Measurements from ENCODE around the gene PTRH1.

DNA sequence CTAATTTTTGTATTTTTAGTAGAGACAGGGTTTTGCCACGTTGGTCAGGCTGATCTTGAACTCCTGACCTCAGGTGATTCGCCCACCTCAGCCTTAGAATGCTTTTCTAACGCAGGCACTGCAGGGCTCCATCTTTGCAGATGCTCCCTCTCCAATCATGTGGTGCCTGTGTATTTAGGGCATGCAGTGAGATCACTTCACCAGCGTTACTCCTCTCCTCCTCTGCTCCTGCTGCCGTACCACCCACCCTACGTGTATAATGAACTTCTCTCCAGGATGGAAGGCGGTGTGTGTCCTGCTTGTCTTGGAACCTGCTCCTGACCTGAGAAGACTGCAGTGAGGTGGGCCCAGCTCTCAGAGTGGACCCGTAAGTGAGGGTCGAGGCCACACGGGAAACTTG lies 22.3 kb downstream of the PTRH1 start:
- TF ChIP-seq, protein P1, sequence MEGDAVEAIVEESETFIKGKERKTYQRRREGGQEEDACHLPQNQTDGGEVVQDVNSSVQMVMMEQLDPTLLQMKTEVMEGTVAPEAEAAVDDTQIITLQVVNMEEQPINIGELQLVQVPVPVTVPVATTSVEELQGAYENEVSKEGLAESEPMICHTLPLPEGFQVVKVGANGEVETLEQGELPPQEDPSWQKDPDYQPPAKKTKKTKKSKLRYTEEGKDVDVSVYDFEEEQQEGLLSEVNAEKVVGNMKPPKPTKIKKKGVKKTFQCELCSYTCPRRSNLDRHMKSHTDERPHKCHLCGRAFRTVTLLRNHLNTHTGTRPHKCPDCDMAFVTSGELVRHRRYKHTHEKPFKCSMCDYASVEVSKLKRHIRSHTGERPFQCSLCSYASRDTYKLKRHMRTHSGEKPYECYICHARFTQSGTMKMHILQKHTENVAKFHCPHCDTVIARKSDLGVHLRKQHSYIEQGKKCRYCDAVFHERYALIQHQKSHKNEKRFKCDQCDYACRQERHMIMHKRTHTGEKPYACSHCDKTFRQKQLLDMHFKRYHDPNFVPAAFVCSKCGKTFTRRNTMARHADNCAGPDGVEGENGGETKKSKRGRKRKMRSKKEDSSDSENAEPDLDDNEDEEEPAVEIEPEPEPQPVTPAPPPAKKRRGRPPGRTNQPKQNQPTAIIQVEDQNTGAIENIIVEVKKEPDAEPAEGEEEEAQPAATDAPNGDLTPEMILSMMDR (IDR thresholded peaks at IDR 0.05), result no peak
- no peak for TF ChIP-seq POLR2A (IDR thresholded peaks at IDR 0.05)

Data from body of pancreas (tissue), 4 donors.